ENCODE data around the gene PDE7B. TPM values are rescaled to one million over a fixed set of nuclear protein-coding genes. Genes with fewer than 3 reads are reported as not detected.
"Not testable (repeated sequence)": the region's sequence is repeated elsewhere in the genome, so short reads cannot be mapped to it uniquely, and the experiment has no call there.

Gene PDE7B
- total and polyA plus RNA-seq, 4 donors, result 0.75 to 5.2 (median 1.3) TPM

DNA sequence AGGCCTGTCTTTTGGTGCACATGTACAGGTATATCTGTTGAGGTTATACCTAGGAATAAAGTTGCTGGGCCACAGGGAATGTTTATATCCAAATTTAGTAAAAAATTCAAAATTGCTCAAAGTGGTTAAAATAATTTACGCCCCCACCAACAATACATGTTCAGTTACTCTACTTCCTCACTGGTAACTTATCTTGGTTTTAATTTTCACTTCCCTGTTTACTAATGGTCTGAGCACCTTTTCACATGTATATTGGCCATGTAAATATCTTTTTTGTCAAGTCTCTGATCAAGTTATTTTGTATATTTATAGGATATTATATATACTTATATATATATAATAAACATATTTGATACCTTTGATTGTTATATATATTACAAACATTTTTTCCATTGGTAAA, 9.7 kb downstream of the PDE7B start (continued):
- no peak for TF ChIP-seq NR2F2 (IDR thresholded peaks at IDR 0.05)

DNA sequence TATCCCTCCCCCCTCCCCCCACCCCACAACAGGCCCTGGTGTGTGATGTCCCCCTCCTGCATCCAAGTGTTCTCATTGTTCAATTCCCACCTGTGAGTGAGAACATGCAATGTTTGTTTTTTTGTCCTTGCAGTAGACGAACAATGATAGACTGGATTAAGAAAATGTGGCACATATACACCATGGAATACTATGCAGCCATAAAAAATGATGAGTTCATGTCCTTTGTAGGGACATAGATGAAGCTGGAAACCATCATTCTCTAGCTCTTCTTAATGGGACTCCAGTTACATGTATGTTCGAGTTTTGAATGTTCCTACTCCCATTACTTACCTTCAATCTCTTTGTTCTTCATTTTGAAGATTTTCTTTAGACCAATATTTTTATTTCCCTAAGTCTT, 13.4 kb downstream of the PDE7B start:
- DNase-seq (ENCODE audit: low spot score); H3K36me3 ChIP-seq (ENCODE audit: control insufficient read depth in 4 of 4, insufficient read depth in 3 of 4, low read depth in 1 of 4, low read length in 3 of 4); H3K9me3 ChIP-seq (ENCODE audit: control insufficient read depth in 4 of 4, low read length in 3 of 4); H3K27me3 ChIP-seq (ENCODE audit: control insufficient read depth in 4 of 4, insufficient read depth in 4 of 4, low read length in 3 of 4); H3K4me3 ChIP-seq (ENCODE audit: low read depth in 1 of 3, low read length in 3 of 3); H3K9ac ChIP-seq (ENCODE audit: low read depth in 1 of 2, low read length in 2 of 2); H3K27ac ChIP-seq (ENCODE audit: low read depth in 1 of 2, low read length in 2 of 2); H3K4me1 ChIP-seq (ENCODE audit: control insufficient read depth in 4 of 4, insufficient read depth in 4 of 4, low read length in 3 of 4): not testable (repeated sequence)
- WGBS, result 95% methylated on average over 2 of the region's 2 CpGs

DNA sequence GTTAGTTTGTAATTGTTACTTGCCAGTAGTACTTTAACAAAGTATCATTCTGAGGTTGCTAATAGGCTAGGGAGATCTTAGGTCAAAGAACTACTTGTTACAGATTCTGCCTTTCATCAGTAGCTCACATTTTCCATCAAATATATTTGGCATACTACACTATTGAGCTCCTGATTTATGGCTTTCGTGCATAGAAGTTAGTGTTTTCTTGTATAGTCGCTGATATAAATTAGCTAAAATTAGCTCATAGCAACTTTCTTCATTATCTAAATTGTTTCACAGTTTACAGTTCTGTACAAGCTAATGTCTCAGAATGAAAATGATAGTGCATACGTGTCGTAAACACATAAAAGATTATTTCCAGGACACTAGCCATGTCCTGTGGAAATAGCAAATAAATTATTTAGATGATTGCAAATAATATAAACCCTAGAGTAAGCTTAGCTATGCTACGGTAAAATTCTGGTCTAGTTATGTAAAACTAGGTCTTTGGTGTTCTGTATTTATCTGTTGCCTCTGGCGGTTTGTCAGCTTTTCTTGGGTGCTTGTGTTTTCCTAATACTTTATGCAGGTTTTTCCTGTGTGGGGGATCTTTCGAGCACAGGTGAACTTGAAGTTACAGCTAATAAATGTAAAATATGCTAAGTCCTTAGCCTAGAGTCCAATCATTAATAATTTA, 15.1 kb downstream of the PDE7B start:
- Histone ChIP-seq H3K27ac (ENCODE audit: low read depth in 1 of 2, low read length in 2 of 2) (peak overlapping the region in 1 of 2 donors; percentile 20), H3K4me1 (ENCODE audit: control insufficient read depth in 4 of 4, insufficient read depth in 4 of 4, low read length in 3 of 4) (peaks cover 0 to 3% (median 0%) of the 10 kb centered on the region in 4 donors), H3K4me3 (ENCODE audit: low read depth in 1 of 3, low read length in 3 of 3) (peak overlapping the region in 2 of 3 donors; percentile 31 to 37), H3K36me3 (ENCODE audit: control insufficient read depth in 4 of 4, insufficient read depth in 3 of 4, low read depth in 1 of 4, low read length in 3 of 4) (no peaks in the 10 kb centered on the region), H3K9me3 (ENCODE audit: control insufficient read depth in 4 of 4, low read length in 3 of 4) (no peaks in the 10 kb centered on the region), H3K9ac (ENCODE audit: low read depth in 1 of 2, low read length in 2 of 2) (no peak overlapping the region), H3K27me3 (ENCODE audit: control insufficient read depth in 4 of 4, insufficient read depth in 4 of 4, low read length in 3 of 4) (no peaks in the 10 kb centered on the region)
- 49% methylated on average over 7 of the region's 7 CpGs for WGBS
- TF ChIP-seq RAD21 (IDR thresholded peaks at IDR 0.05) (no peak), GABPA (IDR thresholded peaks at IDR 0.05 in 1 of 2, conservative IDR thresholded peaks at IDR 0.05 in 1 of 2) (no peak), JUND (IDR thresholded peaks at IDR 0.05) (no peak), RXRA (IDR thresholded peaks at IDR 0.05) (no peak), HNF4A (conservative IDR thresholded peaks at IDR 0.05) (no peak), FOXA2 (IDR thresholded peaks at IDR 0.05) (no peak), EGR1 (IDR thresholded peaks at IDR 0.05; ENCODE audit: low read depth in 2 of 2) (no peak), FOXA1 (IDR thresholded peaks at IDR 0.05) (no peak), TAF1 (conservative IDR thresholded peaks at IDR 0.05) (no peak), YY1 (IDR thresholded peaks at IDR 0.05) (no peak), SP1 (IDR thresholded peaks at IDR 0.05) (no peak)
- TF ChIP-seq, protein P1, sequence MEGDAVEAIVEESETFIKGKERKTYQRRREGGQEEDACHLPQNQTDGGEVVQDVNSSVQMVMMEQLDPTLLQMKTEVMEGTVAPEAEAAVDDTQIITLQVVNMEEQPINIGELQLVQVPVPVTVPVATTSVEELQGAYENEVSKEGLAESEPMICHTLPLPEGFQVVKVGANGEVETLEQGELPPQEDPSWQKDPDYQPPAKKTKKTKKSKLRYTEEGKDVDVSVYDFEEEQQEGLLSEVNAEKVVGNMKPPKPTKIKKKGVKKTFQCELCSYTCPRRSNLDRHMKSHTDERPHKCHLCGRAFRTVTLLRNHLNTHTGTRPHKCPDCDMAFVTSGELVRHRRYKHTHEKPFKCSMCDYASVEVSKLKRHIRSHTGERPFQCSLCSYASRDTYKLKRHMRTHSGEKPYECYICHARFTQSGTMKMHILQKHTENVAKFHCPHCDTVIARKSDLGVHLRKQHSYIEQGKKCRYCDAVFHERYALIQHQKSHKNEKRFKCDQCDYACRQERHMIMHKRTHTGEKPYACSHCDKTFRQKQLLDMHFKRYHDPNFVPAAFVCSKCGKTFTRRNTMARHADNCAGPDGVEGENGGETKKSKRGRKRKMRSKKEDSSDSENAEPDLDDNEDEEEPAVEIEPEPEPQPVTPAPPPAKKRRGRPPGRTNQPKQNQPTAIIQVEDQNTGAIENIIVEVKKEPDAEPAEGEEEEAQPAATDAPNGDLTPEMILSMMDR (IDR thresholded peaks at IDR 0.05; ENCODE audit: low read depth, low read length, missing input control), result no peak
- TF ChIP-seq, protein P2, sequence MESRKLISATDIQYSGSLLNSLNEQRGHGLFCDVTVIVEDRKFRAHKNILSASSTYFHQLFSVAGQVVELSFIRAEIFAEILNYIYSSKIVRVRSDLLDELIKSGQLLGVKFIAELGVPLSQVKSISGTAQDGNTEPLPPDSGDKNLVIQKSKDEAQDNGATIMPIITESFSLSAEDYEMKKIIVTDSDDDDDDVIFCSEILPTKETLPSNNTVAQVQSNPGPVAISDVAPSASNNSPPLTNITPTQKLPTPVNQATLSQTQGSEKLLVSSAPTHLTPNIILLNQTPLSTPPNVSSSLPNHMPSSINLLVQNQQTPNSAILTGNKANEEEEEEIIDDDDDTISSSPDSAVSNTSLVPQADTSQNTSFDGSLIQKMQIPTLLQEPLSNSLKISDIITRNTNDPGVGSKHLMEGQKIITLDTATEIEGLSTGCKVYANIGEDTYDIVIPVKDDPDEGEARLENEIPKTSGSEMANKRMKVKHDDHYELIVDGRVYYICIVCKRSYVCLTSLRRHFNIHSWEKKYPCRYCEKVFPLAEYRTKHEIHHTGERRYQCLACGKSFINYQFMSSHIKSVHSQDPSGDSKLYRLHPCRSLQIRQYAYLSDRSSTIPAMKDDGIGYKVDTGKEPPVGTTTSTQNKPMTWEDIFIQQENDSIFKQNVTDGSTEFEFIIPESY (IDR thresholded peaks at IDR 0.05), result no peak
- TF ChIP-seq, protein P3, sequence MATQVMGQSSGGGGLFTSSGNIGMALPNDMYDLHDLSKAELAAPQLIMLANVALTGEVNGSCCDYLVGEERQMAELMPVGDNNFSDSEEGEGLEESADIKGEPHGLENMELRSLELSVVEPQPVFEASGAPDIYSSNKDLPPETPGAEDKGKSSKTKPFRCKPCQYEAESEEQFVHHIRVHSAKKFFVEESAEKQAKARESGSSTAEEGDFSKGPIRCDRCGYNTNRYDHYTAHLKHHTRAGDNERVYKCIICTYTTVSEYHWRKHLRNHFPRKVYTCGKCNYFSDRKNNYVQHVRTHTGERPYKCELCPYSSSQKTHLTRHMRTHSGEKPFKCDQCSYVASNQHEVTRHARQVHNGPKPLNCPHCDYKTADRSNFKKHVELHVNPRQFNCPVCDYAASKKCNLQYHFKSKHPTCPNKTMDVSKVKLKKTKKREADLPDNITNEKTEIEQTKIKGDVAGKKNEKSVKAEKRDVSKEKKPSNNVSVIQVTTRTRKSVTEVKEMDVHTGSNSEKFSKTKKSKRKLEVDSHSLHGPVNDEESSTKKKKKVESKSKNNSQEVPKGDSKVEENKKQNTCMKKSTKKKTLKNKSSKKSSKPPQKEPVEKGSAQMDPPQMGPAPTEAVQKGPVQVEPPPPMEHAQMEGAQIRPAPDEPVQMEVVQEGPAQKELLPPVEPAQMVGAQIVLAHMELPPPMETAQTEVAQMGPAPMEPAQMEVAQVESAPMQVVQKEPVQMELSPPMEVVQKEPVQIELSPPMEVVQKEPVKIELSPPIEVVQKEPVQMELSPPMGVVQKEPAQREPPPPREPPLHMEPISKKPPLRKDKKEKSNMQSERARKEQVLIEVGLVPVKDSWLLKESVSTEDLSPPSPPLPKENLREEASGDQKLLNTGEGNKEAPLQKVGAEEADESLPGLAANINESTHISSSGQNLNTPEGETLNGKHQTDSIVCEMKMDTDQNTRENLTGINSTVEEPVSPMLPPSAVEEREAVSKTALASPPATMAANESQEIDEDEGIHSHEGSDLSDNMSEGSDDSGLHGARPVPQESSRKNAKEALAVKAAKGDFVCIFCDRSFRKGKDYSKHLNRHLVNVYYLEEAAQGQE (IDR thresholded peaks at IDR 0.05), result no peak
- TF ChIP-seq, protein P4, sequence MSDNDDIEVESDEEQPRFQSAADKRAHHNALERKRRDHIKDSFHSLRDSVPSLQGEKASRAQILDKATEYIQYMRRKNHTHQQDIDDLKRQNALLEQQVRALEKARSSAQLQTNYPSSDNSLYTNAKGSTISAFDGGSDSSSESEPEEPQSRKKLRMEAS (IDR thresholded peaks at IDR 0.05), result no peak
- DNase-seq (ENCODE audit: low spot score), result no peak
